Activated CD8-positive, alpha-beta memory T cell treated with anti-CD3 and anti-CD28 coated beads for 36 hours (primary cell): ENCODE results near the gene GABBR2. TPM values are rescaled to one million over a fixed set of nuclear protein-coding genes. Genes with fewer than 3 reads are reported as not detected.
"Not testable (repeated sequence)": the region's sequence is repeated elsewhere in the genome, so short reads cannot be mapped to it uniquely, and the experiment has no call there.

Experiments used
- CTCF ChIA-PET: fragments of 350-600 bp; sonication (Branson Sonifier 250); formaldehyde crosslinking; loops from one replicate; lab custom pipeline; 2021; ENCODE audit warnings: antibody characterized with exemption; lab: Charles Lee
- POLR2A ChIA-PET: fragments of 350-600 bp; sonication (Branson Sonifier 250); formaldehyde crosslinking; loops from one replicate; lab custom pipeline; 2021; ENCODE audit warnings: antibody characterized with exemption; lab: Charles Lee
- total RNA-seq, 2 experiments: library from RNA; stranded (reverse); gene quantifications; one replicate each; pipeline ENCODE4 v1.2.3, GENCODE V29; 2021

Gene GABBR2
- total RNA-seq, 2 experiments from 2014 or later: not detected

DNA sequence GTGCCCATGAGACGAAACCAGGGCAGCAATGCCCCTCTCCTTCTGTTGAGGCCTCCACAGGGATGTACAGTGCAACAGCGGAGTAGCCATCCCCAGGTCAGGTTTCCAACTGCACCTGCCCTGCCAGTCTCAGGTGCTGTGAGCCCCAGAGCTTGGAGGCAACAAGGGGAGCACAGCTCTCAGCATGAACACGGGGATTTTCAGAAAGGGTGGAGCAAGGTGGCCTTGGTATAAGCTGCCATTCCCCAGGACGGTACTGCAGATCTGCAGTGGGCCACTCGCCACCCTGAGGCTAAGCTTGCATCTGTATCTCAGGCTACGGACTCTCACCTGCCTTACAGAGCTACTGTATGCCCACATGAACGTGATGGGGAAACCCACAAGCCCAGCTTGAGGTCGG, 103.6 kb downstream of the GABBR2 start:
- POLR2A ChIA-PET: no interaction called here
- CTCF ChIA-PET: no interaction called here

DNA sequence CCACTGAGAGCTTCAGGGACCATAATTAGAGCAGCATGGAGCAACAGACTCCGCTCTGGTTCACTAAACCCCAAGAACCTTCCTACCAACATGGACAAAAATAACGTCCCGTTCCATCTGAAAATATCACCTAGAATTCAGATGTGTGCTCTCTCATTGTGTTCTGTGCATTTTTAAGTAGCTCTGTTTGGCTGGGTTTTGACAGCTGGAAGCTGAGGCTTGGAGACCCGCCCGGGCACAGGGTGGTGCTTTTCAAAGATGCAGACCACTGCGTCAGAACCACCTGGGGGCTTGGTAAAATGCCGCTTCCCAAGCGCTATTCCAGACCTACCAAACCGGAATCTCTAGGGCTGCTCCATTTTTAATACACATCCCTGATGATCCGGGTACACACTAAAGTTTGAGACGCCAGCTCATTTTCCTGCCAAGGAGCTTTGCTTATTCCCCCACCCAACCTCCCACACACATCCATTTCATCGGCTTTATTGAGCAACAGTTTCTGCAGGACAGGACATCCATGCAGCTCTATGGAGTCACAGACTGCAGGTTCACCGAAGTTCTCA, 104.8 kb downstream of the GABBR2 start:
- ChIA-PET CTCF (no interaction called here), POLR2A (no interaction called here)

DNA sequence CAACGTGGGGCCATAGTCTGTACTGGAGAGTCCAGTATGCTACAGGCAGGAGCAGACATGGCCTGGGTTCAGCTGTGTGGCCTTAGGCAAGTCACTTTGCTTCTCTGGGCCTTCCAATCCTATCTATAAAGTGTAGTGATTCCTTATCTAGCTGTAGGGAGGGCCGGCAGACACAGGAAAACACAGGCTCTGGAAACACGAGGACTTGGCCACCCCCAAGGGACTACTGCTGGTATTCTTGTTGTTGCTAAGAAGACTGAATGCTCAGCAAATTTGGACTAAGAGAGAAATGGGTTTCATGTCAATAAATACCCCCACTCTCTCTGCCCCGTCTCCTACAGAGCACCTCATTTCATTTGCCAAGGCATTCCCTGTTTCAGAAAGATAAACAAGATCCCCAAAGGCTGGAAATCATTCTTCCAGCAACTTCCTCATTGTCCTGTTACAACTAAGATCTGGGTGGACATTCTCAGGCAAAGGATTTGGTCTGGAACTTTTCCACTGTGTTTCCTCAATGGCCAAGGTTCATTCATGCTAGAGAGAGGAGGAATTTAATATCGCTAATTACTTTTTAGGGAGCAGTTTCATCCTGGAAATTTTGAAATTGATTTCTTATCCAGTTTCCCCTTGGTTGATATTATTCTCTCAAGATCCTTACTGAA, 105.8 kb downstream of the GABBR2 start:
- ChIA-PET CTCF (no interaction called here), POLR2A (no interaction called here)

DNA sequence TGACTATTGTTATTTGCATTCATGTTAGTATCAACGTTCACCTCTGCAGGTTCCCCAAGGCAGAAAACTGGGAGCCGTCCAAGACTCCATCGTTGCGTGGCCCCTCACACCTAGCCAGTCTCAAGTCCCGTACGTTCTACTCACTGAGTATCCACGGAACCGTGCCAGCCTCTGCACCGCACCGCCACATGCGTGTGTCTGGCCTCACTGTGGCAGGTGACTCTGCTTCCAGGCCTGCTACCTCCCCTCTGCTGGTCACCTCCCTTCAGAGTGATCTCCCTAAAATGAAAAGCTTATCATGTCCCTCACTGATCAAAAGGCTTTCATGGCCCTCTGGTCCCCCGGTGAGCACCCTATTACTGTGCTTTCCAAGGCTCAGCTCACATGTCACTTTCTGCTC, 108.1 kb downstream of the GABBR2 start:
- ChIA-PET POLR2A (no interaction called here), CTCF (no interaction called here)

DNA sequence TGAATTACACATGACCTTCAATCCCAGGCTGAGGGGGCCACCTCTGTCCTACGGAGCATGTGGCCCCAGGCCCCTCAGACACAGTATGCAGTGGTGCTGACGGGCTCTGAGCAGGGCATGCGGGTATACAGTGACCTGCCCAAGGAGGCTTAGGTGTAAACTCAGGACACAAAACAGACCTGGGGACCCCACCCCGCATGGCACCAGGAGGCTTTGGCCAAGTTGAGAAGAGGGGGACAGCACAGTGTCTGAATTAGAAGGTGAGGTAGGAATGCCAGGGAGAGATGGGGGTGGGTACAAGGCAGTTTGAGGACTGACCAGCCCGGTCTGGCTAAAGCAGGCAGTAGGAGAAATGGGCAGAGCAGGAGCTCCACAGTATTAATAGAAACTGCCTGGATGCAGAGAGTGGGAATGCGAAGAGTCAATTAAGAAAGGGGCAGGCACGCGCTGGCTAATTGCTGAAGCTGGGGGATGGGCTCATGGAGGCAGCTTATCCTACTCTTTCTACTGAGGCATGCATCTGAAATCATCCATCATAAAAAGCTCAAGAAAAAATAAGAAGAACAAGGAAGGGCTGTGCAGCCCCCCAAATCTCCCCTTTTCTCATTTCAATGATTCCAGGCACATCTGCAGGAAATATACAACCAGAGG, 109.0 kb downstream of the GABBR2 start:
- POLR2A ChIA-PET: no interaction called here
- CTCF ChIA-PET: no interaction called here

DNA sequence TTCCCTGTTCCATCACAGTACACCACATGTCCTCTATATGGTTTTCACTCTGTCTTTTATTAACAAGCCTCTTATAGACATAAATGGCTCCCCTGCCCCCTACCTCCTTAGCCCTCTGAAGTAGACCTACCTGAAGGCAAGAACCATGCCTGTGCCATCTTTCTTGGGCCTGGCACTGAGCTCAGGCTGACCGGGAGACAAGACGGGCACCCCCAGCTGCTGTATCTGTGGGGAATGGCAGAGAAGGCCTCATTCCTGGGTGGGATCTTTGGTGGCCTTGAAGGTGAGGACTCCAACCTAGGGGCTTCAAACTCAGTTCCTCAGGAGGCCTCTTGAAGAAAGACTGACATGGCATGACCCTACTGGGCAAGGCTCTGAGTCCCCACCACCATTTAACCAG, 109.9 kb downstream of the GABBR2 start:
- ChIA-PET POLR2A (no interaction called here), CTCF (no interaction called here)

DNA sequence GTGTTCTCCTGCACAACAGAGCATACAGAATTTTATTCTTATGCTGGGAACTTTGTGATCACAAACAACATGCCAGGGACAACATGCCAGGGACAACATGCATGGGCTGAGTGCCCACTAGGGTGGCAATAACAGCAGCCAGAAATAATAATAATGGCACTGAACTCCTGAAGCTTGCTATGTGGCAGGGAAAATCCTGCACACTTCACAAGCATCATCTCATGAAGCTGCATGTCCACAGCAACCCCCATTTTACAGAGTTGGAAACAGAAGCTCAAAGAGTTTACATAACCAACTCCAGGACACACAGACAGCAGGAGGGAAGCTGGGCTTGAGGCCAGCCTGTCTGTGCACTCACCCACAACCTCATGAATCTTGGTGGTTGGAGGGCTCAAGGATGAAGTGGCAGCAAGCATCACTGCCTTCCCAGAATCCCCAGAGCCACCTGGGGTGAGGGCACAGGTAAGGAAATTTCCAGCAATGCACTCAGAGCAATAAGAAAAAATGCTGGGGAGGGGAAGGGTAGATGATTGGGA, 111.4 kb downstream of the GABBR2 start:
- POLR2A ChIA-PET: no interaction called here
- CTCF ChIA-PET: no interaction called here

DNA sequence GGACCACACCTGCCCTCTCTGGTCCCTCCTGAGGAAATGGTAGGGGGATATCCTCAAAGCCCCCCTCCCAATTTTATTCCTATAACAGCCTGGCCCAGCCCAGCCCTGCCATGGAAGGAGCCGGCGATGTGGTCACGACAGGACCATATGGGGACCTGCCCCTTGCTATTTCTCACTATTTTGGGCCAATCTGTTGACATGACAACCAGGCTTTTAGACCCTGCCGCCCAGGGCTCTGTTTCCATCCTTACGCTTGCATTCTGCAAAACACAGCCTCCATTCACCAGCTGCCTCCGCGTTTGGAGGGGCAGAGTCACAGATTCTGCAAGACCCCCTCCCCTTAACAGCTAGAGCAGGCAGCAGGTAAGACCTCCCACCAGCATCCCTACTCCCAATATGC, 112.2 kb downstream of the GABBR2 start:
- ChIA-PET CTCF (no interaction called here), POLR2A (no interaction called here)

DNA sequence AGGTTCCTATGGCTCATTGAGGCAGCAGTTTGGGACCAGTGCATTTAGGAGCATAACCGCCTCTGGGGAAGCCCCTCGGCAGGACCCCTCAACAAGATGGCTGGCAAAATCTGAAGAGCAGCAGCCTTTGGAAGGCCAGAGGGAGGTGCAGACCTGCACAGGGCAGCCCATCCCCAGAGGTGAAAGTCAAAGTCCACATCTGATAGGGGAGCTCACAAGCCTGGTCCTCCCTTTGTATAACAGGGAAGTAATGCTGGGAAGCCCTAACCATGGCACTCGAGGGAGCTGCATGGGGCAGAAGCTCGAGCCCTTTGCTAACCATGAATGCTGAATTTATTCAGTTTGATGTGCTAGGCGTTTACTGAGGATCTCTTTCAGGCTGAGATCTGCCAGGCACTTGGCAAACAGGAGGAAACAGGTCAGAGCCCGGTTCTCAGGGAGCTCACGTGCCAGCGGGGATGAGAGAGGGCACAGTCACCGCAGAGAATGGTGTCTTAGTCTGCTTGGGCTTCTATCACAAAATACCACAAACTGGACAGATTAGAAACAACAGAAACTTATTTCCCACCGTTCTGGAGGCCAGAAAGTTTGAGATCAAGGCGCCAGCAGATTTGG, 114.1 kb downstream of the GABBR2 start:
- ChIA-PET POLR2A (no interaction called here), CTCF (no interaction called here)

DNA sequence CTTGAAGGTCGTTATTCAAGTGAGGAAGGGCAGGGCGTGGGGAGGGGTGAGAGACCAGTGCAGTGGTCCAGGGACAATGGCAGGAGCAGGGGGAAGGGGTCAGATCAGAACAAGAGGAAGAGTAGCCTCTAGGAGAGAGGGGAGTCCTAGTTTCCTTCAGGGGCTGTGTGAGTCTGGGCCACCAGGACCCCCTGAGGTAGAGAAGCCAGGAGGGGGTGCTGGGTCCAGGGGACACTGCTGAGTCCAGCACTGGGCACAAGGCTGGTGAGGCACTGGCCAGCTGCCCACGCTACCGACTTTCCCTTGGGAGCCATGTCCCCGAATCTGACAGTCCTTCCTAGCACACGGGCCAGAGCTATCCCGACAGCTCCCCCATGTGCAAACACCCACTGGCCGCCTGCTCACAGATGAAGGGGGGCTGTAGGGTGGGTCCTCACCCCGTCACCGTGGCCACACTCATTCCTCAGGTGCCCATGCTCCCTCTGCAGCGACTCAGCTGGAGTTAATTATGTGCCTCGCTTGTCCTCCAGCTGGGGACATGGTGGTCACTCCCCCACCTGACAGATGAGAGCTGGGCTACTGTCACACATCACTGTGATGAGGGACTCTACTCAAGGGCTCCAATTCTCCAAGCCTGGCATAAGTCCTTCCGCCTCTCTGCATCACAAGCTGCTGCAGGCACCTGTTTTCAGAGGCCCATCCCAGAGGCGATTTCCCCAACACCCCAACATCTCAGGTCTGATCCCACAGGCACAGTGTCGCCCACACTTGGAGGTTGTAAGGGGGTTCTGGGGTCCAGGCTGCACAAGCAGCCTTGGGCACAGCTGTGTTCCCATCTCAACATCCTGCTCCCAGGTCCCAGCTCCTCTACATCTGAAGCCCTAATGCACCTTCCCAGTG, 115.1 kb downstream of the GABBR2 start:
- ChIA-PET POLR2A (no interaction called here), CTCF (no interaction called here)

DNA sequence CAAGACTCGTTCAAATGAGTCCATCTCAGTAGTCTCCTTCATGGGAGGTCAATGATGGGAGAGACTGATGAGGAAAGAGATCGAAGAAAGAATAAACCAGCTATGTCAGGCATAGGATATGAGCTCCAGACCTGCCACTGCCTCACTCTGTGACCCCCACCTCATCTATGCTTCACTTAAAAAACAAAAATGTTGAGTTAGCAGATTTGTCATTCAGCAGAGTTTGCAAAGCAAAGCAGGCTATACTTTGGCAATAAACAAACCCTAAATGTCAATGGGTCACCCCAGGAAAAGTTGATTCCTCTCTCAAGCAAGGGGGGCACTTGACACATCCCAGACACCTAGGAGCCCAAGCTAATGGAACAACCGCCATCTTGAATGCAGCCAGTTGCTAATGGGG, 117.0 kb downstream of the GABBR2 start:
- CTCF ChIA-PET: no interaction called here
- POLR2A ChIA-PET: no interaction called here

DNA sequence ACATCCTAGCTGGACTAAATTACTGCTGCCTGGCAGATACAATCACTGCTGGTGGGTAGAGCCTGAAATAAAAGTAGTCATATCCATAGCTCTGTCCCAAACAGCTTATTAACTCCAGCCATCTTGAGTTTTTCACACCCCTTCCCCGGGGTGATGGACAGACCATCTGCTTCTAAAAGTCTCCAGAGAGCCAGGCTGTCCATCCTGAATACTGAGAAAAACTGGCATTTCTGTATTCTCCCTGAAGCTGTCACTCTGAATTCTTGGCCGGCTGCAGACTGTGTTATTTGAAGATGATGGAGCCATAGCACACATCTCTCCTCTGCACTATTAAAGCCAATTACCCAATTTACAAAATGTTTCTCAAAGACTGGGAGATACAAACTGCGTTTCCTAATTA, 118.6 kb downstream of the GABBR2 start:
- ChIA-PET CTCF (no interaction called here), POLR2A (no interaction called here)

DNA sequence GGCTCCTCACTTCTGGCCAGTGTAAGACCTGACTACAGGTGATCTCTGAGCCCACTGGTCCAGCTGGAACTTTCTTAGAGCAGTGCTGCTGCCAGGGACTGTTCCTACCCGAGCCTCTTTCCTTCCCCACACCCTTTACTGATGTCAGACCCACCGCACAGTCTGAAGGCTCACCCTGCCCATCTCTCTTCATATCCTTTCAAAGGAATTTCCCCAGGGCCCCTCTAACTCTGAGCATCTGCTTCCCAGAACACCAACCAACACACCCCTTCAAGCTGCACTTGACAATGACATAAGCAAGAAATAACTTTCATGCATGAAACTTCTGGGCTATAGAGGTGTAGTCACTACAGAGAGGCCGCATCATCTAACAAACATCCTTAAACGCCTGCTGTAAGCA, 119.6 kb downstream of the GABBR2 start:
- ChIA-PET CTCF (no interaction called here), POLR2A (no interaction called here)

DNA sequence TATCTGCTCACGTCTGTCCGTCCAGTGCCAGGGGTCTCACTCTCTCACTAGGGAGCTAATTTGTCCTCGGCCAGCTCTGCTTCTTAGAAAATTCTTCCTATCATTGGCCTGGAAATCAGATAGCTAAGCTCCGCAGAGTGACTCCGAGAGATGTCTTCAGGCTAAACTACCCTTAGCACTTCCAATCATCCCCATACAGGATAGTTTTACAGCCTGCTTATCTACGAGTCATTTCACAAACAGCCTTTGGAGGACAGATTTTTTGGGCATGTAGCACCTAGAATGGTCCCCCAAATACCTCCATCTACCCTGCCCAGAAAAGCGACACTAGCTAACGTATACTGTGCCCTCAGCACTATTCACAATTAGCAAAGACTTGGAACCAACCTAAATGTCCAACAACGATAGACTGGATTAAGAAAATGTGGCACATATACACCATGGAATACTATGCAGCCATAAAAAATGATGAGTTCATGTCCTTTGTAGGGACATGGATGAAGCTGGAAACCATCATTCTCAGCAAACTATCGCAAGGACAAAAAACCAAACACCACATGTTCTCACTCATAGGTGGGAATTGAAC, 123.8 kb downstream of the GABBR2 start:
- POLR2A ChIA-PET, CTCF ChIA-PET: not testable (repeated sequence)

DNA sequence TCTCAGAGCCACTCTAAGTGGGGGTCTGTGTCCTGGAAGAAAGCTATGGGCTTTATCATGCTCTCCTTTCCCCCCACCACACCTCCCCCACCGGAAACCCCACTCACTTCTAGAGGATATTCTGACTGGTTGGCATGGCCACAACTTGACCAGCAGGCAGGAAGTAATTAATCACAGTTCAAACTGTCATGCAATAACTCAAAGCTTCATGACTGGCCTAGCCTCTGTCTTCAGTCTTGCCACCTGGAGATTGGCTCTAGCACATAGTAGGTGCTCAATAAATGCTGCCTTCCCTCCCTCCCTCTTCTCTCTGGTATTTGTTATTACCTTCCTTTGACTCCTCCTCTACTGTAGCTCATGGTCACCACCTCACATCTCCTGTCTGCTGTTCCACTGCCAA, 124.7 kb downstream of the GABBR2 start:
- ChIA-PET POLR2A (interaction anchor here (0.5 kb wide), 1 partner anchor 509 kb away, joined by 3 read pairs; no protein-coding TSS in a partner anchor), CTCF (no interaction called here)

DNA sequence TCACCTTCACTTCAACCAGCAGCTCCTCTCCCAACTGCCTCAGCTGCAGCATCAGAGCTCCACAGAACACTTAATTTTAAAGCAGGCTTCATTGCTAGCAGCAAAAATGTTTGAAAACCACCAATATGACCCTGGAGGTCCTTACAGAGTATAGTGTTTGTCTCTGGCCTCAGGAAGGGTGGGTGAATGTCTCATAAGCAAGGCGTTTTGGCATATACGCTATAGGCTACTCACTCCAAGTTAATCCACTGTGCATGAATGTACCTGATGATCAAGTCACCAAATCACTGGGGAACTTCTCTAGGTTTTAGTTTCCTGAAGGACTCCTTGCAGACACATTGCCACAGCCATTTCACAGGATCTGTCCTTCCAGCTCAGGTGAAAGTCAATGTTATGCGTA, 125.3 kb downstream of the GABBR2 start:
- CTCF ChIA-PET: no interaction called here
- POLR2A ChIA-PET: no interaction called here

DNA sequence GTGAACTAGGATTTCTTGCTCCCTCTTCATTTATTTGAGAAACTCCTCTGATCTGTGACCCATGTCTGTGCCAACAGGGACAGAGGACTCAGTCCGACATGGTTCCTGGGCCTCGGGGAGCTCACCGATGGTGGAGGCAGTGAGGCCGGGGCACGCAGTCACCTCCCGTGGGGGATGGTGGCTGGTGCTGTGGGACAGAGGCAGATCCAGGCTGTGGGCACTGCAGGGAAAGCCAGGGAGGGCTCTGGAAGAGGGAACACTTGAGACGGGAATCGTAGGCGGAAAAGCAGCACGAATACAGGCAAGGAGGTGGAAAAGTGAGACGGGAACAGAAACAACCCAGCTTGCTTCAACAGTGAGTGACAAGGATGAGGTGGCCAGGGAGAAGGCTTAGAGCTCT, 127.8 kb downstream of the GABBR2 start:
- ChIA-PET CTCF (no interaction called here), POLR2A (no interaction called here)

DNA sequence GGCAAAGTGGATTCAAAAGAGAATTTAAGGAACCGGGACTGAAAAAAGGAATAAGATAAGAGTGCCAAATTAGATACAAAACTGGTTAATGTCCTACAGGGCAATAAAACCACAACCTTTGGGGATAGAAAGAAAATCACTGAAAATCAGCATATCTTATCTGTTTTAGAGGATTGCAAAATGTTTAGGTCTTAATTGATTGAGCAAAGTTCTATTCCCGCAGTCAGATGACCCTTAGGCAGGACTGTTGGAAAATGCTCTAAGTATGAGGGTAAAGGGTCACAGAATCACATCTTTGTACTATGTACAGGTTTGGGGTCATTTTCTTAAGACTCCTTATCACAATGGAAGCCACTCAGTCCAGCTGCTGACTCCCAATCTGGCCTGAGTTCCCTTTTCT, 129.0 kb downstream of the GABBR2 start:
- POLR2A ChIA-PET: no interaction called here
- CTCF ChIA-PET: no interaction called here

DNA sequence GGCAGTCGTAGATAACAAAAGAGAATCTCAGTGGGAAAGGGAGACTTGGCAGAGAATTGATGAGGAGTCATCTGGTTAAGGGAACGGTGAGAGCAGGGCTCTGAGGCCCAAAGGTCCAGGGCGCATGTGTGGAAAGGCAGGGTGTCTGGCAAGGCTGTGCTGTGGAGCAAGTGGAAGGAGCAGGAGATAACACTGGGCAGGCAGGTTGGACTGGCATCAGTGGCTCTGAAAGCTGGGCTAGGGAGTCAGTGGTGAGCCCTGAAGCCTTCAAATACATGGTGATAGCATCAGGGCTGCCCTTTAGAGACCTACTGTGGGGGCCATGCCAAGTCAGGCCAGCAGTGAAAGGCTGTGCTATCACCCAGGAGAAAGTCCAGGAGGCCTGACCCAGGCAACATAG, 131.3 kb downstream of the GABBR2 start:
- ChIA-PET CTCF (no interaction called here), POLR2A (no interaction called here)
